DOHH2 (cell line): ENCODE measurements around the gene LCOR.

Experiments
- EZH2phosphoT487 ChIP-seq: fragments of 200-600 bp; sonication (generic); IDR thresholded peaks from 2 replicates; pipeline ENCODE4 v1.6.1; 2017; ENCODE audit warnings: borderline replicate concordance, mild to moderate bottlenecking, antibody characterized with exemption, low read length, moderate library complexity, mixed read lengths
- TF ChIP-seq, protein P1 (sequence below): fragments of 200-600 bp; sonication (generic); IDR thresholded peaks from one replicate; pipeline ENCODE4 v1.5.1; 2014; ENCODE audit warnings: antibody characterized with exemption, mild to moderate bottlenecking, low read depth, low read length; ENCODE audit not compliant: poor library complexity, severe bottlenecking

DNA sequence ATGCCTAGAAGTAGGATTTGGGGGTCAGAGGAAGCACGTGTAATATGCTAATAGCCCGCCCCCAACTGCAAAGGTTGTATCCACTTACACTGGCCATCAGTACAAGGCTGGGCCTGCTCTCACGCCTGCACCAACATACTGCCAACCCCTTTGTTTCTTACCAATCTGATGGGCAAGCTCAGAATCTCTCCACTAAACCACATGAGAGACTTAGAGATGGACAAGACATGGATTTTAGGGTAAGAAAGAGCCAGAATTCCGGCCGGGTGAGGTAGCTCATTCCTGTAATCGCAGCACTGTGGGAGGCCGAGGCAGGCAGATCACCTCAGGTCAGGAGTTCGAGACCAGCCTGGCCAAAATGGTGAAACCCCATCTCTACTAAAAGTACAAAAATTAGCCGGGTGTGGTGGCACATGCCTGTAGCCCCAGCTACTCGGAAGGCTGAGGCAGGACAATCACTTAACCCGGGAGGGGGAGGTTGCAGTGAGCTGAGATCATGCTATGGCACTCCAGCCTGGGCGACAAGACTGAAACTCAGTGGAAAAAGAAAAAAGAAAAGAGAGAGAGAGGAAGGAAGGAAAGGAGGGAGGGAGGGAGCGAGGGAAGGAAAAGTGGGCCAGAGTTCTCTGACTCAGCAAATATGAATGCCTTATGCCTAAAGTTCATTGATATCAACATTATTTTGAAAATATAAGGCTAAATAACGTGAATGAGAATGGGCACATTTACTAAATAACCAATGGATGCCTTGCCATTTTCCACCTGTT lies 191.5 kb downstream of the LCOR start:
- TF ChIP-seq, protein P1, sequence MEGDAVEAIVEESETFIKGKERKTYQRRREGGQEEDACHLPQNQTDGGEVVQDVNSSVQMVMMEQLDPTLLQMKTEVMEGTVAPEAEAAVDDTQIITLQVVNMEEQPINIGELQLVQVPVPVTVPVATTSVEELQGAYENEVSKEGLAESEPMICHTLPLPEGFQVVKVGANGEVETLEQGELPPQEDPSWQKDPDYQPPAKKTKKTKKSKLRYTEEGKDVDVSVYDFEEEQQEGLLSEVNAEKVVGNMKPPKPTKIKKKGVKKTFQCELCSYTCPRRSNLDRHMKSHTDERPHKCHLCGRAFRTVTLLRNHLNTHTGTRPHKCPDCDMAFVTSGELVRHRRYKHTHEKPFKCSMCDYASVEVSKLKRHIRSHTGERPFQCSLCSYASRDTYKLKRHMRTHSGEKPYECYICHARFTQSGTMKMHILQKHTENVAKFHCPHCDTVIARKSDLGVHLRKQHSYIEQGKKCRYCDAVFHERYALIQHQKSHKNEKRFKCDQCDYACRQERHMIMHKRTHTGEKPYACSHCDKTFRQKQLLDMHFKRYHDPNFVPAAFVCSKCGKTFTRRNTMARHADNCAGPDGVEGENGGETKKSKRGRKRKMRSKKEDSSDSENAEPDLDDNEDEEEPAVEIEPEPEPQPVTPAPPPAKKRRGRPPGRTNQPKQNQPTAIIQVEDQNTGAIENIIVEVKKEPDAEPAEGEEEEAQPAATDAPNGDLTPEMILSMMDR, result no peak
- TF ChIP-seq EZH2phosphoT487, result no peak
